ENCODE measurements around the gene GXYLT2. TPM values are rescaled to one million over a fixed set of nuclear protein-coding genes. Genes with fewer than 3 reads are reported as not detected.

The GXYLT2 gene
- polyA plus RNA-seq, 3 donors = 0.04 TPM; not detected in 2

- Histone ChIP-seq H3K79me2 (ENCODE audit: insufficient read depth, low read length) (no peaks in the 10 kb centered on the region), H3K36me3 (replicated peaks in 1 of 2; ENCODE audit: control insufficient read depth in 1 of 2, insufficient read depth in 2 of 2, low read length in 2 of 2) (no peaks in the 10 kb centered on the region), H3K9me3 (replicated peaks in 1 of 2; ENCODE audit: control insufficient read depth in 1 of 2, insufficient read depth in 1 of 2, low read length in 2 of 2) (no peaks in the 10 kb centered on the region), H3K27me3 (ENCODE audit: control insufficient read depth in 2 of 2, insufficient read depth in 2 of 2, low read length in 2 of 2) (no peaks in the 10 kb centered on the region), H3K4me2 (replicated peaks; ENCODE audit: extremely low read depth, low read length, poor library complexity, severe bottlenecking) (no peak overlapping the region), H3K4me3 (replicated peaks in 1 of 3; ENCODE audit: low read depth in 2 of 3, low read length in 3 of 3) (no peak overlapping the region), H4K20me1 (ENCODE audit: insufficient read depth, low read length) (no peaks in the 10 kb centered on the region), H3K27ac (ENCODE audit: low read depth in 1 of 2, low read length in 2 of 2) (no peak overlapping the region), H2AFZ (ENCODE audit: insufficient read depth, low read depth, low read length, poor library complexity, severe bottlenecking) (no peak overlapping the region), H3K4me1 (ENCODE audit: control insufficient read depth in 1 of 2, insufficient read depth in 2 of 2, low read length in 2 of 2) (no peaks in the 10 kb centered on the region), H3K9ac (ENCODE audit: insufficient read depth, low read length, poor library complexity, severe bottlenecking) (no peak overlapping the region)
- Mint-ChIP-seq H3K27ac (peak overlapping the region in 1 of 7 donors; percentile 76), H3K4me3 (no peak overlapping the region), H3K4me1 (peaks cover 9% of the 10 kb centered on the region), H3K36me3 (no peaks in the 10 kb centered on the region), H3K9me3 (no peaks in the 10 kb centered on the region), H3K27me3 (ENCODE audit: low read depth in 3 of 3) (peaks cover 2 to 5% (median 2%) of the 10 kb centered on the region in 3 donors)
- TF ChIP-seq CTCF (IDR thresholded peaks at IDR 0.05) = no peak
- 70% methylated on average over 4 of the region's 7 CpGs for WGBS (ENCODE audit: insufficient coverage)
- DNase-seq = no peak
- intact Hi-C loops (cut with micrococcal nuclease) = no loop called here
Observed at GRCh38 chr3:72960812-72961518, 73.1 kb downstream of the GXYLT2 start.

GRCh38 chr3:72961752-72962151, 73.9 kb downstream of the GXYLT2 start:
- no peak overlapping the region for H3K27ac Mint-ChIP-seq
- Histone ChIP-seq H3K79me2 (ENCODE audit: insufficient read depth, low read length) (no peaks in the 10 kb centered on the region), H3K4me3 (replicated peaks in 1 of 3; ENCODE audit: low read depth in 2 of 3, low read length in 3 of 3) (no peak overlapping the region), H3K4me2 (replicated peaks; ENCODE audit: extremely low read depth, low read length, poor library complexity, severe bottlenecking) (no peak overlapping the region), H2AFZ (ENCODE audit: insufficient read depth, low read depth, low read length, poor library complexity, severe bottlenecking) (peak overlapping the region; percentile 6), H3K9ac (ENCODE audit: insufficient read depth, low read length, poor library complexity, severe bottlenecking) (no peak overlapping the region), H3K36me3 (replicated peaks in 1 of 2; ENCODE audit: control insufficient read depth in 1 of 2, insufficient read depth in 2 of 2, low read length in 2 of 2) (no peaks in the 10 kb centered on the region), H3K4me1 (ENCODE audit: control insufficient read depth in 1 of 2, insufficient read depth in 2 of 2, low read length in 2 of 2) (no peaks in the 10 kb centered on the region), H3K27ac (ENCODE audit: low read depth in 1 of 2, low read length in 2 of 2) (no peak overlapping the region), H3K9me3 (replicated peaks in 1 of 2; ENCODE audit: control insufficient read depth in 1 of 2, insufficient read depth in 1 of 2, low read length in 2 of 2) (no peaks in the 10 kb centered on the region), H4K20me1 (ENCODE audit: insufficient read depth, low read length) (no peaks in the 10 kb centered on the region), H3K27me3 (ENCODE audit: control insufficient read depth in 2 of 2, insufficient read depth in 2 of 2, low read length in 2 of 2) (no peaks in the 10 kb centered on the region)
- WGBS (ENCODE audit: insufficient coverage) = 100% methylated on average over 1 of the region's 4 CpGs
- TF ChIP-seq CTCF (IDR thresholded peaks at IDR 0.05) = no peak
- H3K4me1 Mint-ChIP-seq = peaks cover 9% of the 10 kb centered on the region
- DNase-seq = no peak
- H3K9me3 Mint-ChIP-seq = no peaks in the 10 kb centered on the region
- H3K36me3 Mint-ChIP-seq = no peaks in the 10 kb centered on the region
- intact Hi-C loops (cut with micrococcal nuclease) = no loop called here
- H3K27me3 Mint-ChIP-seq (ENCODE audit: low read depth in 3 of 3) = peaks cover 2 to 4% (median 2%) of the 10 kb centered on the region in 3 donors
- H3K4me3 Mint-ChIP-seq = no peak overlapping the region

Data from CD14-positive monocyte (primary cell).